Mesendoderm (in vitro differentiated cells): ENCODE measurements around the gene GSG1L2.

Experiments
- DNase-seq: peaks from one replicate; pipeline ENCODE4 v3.0.0; 2013
- H2AK5ac ChIP-seq: 2 replicates; pipeline ENCODE4 v1.6.1; 2013; ENCODE audit warnings: low read length, inconsistent platforms
- H2BK120ac ChIP-seq: 2 replicates; pipeline ENCODE4 v1.6.1; 2013; ENCODE audit warnings: low read depth, mild to moderate bottlenecking, low read length, moderate library complexity, mixed read lengths
- H2BK15ac ChIP-seq: replicated peaks from 2 replicates; pipeline ENCODE4 v1.6.1; 2013; ENCODE audit warnings: low read depth, mild to moderate bottlenecking, moderate library complexity
- H2BK5ac ChIP-seq: 2 replicates; pipeline ENCODE4 v1.6.1; 2013; ENCODE audit warnings: low read length, inconsistent platforms
- H3K18ac ChIP-seq: 2 replicates; pipeline ENCODE4 v1.6.1; 2013; ENCODE audit warnings: mild to moderate bottlenecking, low read length, mixed read lengths
- H3K23ac ChIP-seq: one replicate; pipeline ENCODE4 v1.6.1; 2013; ENCODE audit warnings: low read length
- H3K27ac ChIP-seq: 2 replicates; pipeline ENCODE4 v1.5.1; 2013; ENCODE audit warnings: low read depth, mild to moderate bottlenecking, inconsistent platforms, low read length, moderate library complexity
- H3K27me3 ChIP-seq: 2 replicates; pipeline ENCODE4 v1.6.1; 2013; ENCODE audit warnings: low read length, control low read depth, mild to moderate bottlenecking, inconsistent platforms; ENCODE audit not compliant: insufficient read depth, poor library complexity
- H3K36me3 ChIP-seq: 2 replicates; pipeline ENCODE4 v1.6.1; 2013; ENCODE audit warnings: low read length, inconsistent platforms; ENCODE audit not compliant: control insufficient read depth, insufficient read depth
- H3K4ac ChIP-seq: one replicate; pipeline ENCODE4 v1.6.1; 2013; ENCODE audit warnings: low read depth, mild to moderate bottlenecking, low read length, moderate library complexity
- H3K4me1 ChIP-seq: 2 replicates; pipeline ENCODE4 v1.6.1; 2013; ENCODE audit warnings: low read depth, low read length, inconsistent platforms; ENCODE audit not compliant: control insufficient read depth
- H3K4me2 ChIP-seq: 2 replicates; pipeline ENCODE4 v1.6.1; 2013; ENCODE audit warnings: low read length
- H3K4me3 ChIP-seq: 2 replicates; pipeline ENCODE4 v1.5.1; 2013; ENCODE audit warnings: mild to moderate bottlenecking, low read length
- H3K56ac ChIP-seq: one replicate; pipeline ENCODE4 v1.6.1; 2013; ENCODE audit warnings: low read length
- H3K79me1 ChIP-seq: 2 replicates; pipeline ENCODE4 v1.6.1; 2013; ENCODE audit warnings: low read length, inconsistent platforms
- H3K79me2 ChIP-seq: 2 replicates; pipeline ENCODE4 v1.6.1; 2013; ENCODE audit warnings: mild to moderate bottlenecking, low read length; ENCODE audit not compliant: control insufficient read depth, insufficient read depth
- H3K9ac ChIP-seq: 2 replicates; pipeline ENCODE4 v1.6.1; 2013; ENCODE audit warnings: low read length, inconsistent platforms
- H4K5ac ChIP-seq: one replicate; pipeline ENCODE4 v1.6.1; 2013; ENCODE audit warnings: low read length
- H4K8ac ChIP-seq: one replicate; pipeline ENCODE4 v1.6.1; 2013; ENCODE audit warnings: low read depth, mild to moderate bottlenecking, control low read depth, low read length, moderate library complexity
- WGBS: extraction: QIAGEN DNeasy Blood & Tissue Kit; methylation state at CpG from one replicate; pipeline ENCODE4 v1.1.7; 2013; ENCODE audit warnings: low lambda C conversion rate, missing lambda C conversion rate; ENCODE audit not compliant: insufficient coverage; ENCODE audit errors: extremely low coverage; 5-methylcytosine and 5-hydroxymethylcytosine counted together

Gene GSG1L2

GRCh38 chr17:9792181-9792840, 29.6 kb downstream of the GSG1L2 start:
- no CpG with 5 or more reads among the region's 15 CpGs for WGBS
- Histone ChIP-seq H2BK5ac (no peak overlapping the region), H2AK5ac (no peak overlapping the region)

GRCh38 chr17:9790889-9791876, 30.7 kb downstream of the GSG1L2 start, which contains the start of gene DHRS7C:
Gene DHRS7C, minus strand, starts transcription at chr17:9791592. Its CDS starts 308 bp downstream, at chr17:9791284.
- H3K4me3 ChIP-seq: no peak within 1 kb of the TSS
- H4K5ac ChIP-seq: no peak within 1 kb of the TSS
- no peak within 1 kb of the TSS for H4K8ac ChIP-seq
- H3K4me2 ChIP-seq: no peak within 1 kb of the TSS
- DNase-seq: no peak
- no peaks in the 10 kb centered on the region for H3K36me3 ChIP-seq
- no peak within 1 kb of the TSS for H3K9ac ChIP-seq
- H3K18ac ChIP-seq: no peak within 1 kb of the TSS
- H3K56ac ChIP-seq: no peak within 1 kb of the TSS
- H3K4me1 ChIP-seq: no peaks in the 10 kb centered on the region
- no peak within 1 kb of the TSS for H2BK120ac ChIP-seq
- H3K79me1 ChIP-seq: no peaks in the 10 kb centered on the region
- no peak within 1 kb of the TSS for H3K27ac ChIP-seq
- no CpG with 5 or more reads among the region's 15 CpGs for WGBS
- no peak within 1 kb of the TSS for H3K23ac ChIP-seq
- no peak within 1 kb of the TSS for H3K4ac ChIP-seq
- H2AK5ac ChIP-seq: no peak within 1 kb of the TSS
- H2BK15ac ChIP-seq: no peak within 1 kb of the TSS
- H3K27me3 ChIP-seq: no peaks in the 10 kb centered on the region
- no peak within 1 kb of the TSS for H2BK5ac ChIP-seq
- H3K79me2 ChIP-seq: no peaks in the 10 kb centered on the region

More at GRCh38 chr17:9792181-9792840, 29.6 kb downstream of the GSG1L2 start:
- no peak overlapping the region for H3K4me2 ChIP-seq
- no peaks in the 10 kb centered on the region for H3K79me1 ChIP-seq
- H3K4me3 ChIP-seq: no peak overlapping the region
- H3K18ac ChIP-seq: no peak overlapping the region
- no peak overlapping the region for H3K27ac ChIP-seq
- no peak overlapping the region for H3K4ac ChIP-seq
- H4K8ac ChIP-seq: no peak overlapping the region
- no peak overlapping the region for H3K56ac ChIP-seq
- H4K5ac ChIP-seq: no peak overlapping the region
- no peaks in the 10 kb centered on the region for H3K36me3 ChIP-seq
- H2BK15ac ChIP-seq: no peak overlapping the region
- no peaks in the 10 kb centered on the region for H3K79me2 ChIP-seq
- H3K27me3 ChIP-seq: no peaks in the 10 kb centered on the region
- H3K9ac ChIP-seq: no peak overlapping the region
- H2BK120ac ChIP-seq: no peak overlapping the region
- DNase-seq: no peak
- H3K4me1 ChIP-seq: no peaks in the 10 kb centered on the region
- no peak overlapping the region for H3K23ac ChIP-seq

DNA sequence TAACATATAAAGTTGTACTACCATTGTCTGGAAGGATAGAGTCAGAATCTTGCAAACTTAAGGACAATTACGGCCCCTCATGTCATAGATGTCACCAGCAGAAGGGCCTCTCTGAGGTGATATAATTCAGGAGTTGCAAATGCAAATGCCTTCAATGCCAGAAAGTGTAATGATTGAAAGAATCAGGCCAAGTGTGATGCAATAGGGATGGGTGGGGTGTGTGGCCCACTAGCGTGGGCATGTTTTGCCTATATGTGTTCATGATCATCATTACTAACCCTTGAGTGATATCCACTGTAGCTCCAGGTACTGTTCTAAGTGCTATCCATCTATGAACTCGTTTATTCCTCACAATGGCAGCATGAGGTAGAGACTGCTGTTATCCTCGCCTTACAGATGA, 31.6 kb downstream of the GSG1L2 start:
- no peak overlapping the region for H3K27ac ChIP-seq
- H3K4me3 ChIP-seq: no peak overlapping the region
- no peak overlapping the region for H3K9ac ChIP-seq
- H4K5ac ChIP-seq: no peak overlapping the region
- no peak overlapping the region for H2BK120ac ChIP-seq
- H4K8ac ChIP-seq: no peak overlapping the region
- no peak overlapping the region for H2BK15ac ChIP-seq
- H3K4me1 ChIP-seq: no peaks in the 10 kb centered on the region
- H3K56ac ChIP-seq: no peak overlapping the region
- no peaks in the 10 kb centered on the region for H3K79me1 ChIP-seq
- no peak overlapping the region for H2BK5ac ChIP-seq
- no peak overlapping the region for H3K4me2 ChIP-seq
- no peak for DNase-seq
- no peak overlapping the region for H3K4ac ChIP-seq
- no peaks in the 10 kb centered on the region for H3K79me2 ChIP-seq
- no CpG with 5 or more reads among the region's 4 CpGs for whole genome bisulfite sequencing
- no peak overlapping the region for H2AK5ac ChIP-seq
- H3K27me3 ChIP-seq: no peaks in the 10 kb centered on the region
- H3K36me3 ChIP-seq: no peaks in the 10 kb centered on the region
- no peak overlapping the region for H3K23ac ChIP-seq
- H3K18ac ChIP-seq: no peak overlapping the region

- H4K8ac ChIP-seq: no peak overlapping the region
- H3K79me2 ChIP-seq: no peaks in the 10 kb centered on the region
- no peak overlapping the region for H2BK15ac ChIP-seq
- no peak overlapping the region for H3K4me3 ChIP-seq
- H4K5ac ChIP-seq: no peak overlapping the region
- H3K56ac ChIP-seq: no peak overlapping the region
- H2AK5ac ChIP-seq: no peak overlapping the region
- H2BK5ac ChIP-seq: no peak overlapping the region
- no peaks in the 10 kb centered on the region for H3K79me1 ChIP-seq
- H3K36me3 ChIP-seq: no peaks in the 10 kb centered on the region
- no peak overlapping the region for H3K9ac ChIP-seq
- no peak overlapping the region for H2BK120ac ChIP-seq
- no peak for DNase-seq
- H3K4ac ChIP-seq: no peak overlapping the region
- no peaks in the 10 kb centered on the region for H3K27me3 ChIP-seq
- WGBS: no CpG with 5 or more reads among the region's 8 CpGs
- no peak overlapping the region for H3K23ac ChIP-seq
- H3K18ac ChIP-seq: no peak overlapping the region
- no peak overlapping the region for H3K4me2 ChIP-seq
- H3K27ac ChIP-seq: no peak overlapping the region
- H3K4me1 ChIP-seq: no peaks in the 10 kb centered on the region
Measured at GRCh38 chr17:9788601-9789000, 33.3 kb downstream of the GSG1L2 start.

GRCh38 chr17:9784544-9784943, 37.3 kb downstream of the GSG1L2 start:
- Histone ChIP-seq H3K4me2 (no peak overlapping the region), H3K79me2 (no peaks in the 10 kb centered on the region), H2AK5ac (no peak overlapping the region), H2BK120ac (no peak overlapping the region), H3K9ac (no peak overlapping the region), H3K27me3 (no peaks in the 10 kb centered on the region), H3K23ac (no peak overlapping the region), H3K4me1 (no peaks in the 10 kb centered on the region), H4K5ac (no peak overlapping the region), H3K4ac (no peak overlapping the region), H2BK15ac (no peak overlapping the region), H2BK5ac (no peak overlapping the region), H3K4me3 (no peak overlapping the region), H3K79me1 (no peaks in the 10 kb centered on the region), H4K8ac (no peak overlapping the region), H3K18ac (no peak overlapping the region), H3K36me3 (no peaks in the 10 kb centered on the region), H3K27ac (no peak overlapping the region), H3K56ac (no peak overlapping the region)
- WGBS: no CpG with 5 or more reads among the region's 2 CpGs
- no peak for DNase-seq
